GM19043 (cell line): ENCODE results near the gene ELF4.

Source experiments
- ATAC-seq: cut with Tn5 transposase; IDR thresholded peaks from one replicate; pipeline ENCODE4 v1.9.1; 2021; ENCODE audit warnings: low read depth; ENCODE audit not compliant: unreplicated experiment

ELF4 gene

GRCh38 chrX:130085551-130086446 is 24.5 kb downstream of the ELF4 start:
- ATAC-seq = no peak

DNA sequence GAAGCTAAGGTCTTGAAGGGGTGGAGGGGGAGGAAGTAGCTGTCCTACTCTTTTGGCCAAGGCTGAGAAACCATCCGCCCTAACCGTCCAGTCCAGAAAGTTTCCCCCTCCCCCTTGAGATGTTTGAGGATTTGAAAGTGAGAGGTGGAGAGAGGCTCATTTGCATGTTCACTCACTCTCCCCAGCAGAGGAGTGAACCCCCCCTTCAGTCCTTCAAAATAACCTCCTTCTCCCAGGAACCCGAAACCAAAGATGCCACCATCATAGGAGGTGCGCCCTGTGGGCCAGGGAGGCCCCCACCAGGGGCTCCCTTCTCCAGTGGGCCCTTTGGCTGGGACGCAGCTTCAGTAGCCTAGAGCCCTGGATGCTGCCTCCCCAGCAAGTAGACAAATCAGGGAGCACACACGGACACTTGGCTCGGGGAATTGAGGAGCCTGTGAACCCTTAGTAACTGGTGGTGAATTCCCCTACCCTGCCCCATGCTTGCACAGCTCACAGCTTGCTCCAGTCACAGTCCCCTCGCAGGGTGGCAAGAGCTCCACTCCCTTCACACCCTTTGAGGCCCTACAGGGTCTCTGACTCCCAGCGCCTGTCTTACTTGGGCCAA is 25.6 kb downstream of the ELF4 start:
- ATAC-seq = peak; percentile 37

- ATAC-seq = peak; percentile 27
Measured at GRCh38 chrX:130083656-130084382, 26.5 kb downstream of the ELF4 start.

DNA sequence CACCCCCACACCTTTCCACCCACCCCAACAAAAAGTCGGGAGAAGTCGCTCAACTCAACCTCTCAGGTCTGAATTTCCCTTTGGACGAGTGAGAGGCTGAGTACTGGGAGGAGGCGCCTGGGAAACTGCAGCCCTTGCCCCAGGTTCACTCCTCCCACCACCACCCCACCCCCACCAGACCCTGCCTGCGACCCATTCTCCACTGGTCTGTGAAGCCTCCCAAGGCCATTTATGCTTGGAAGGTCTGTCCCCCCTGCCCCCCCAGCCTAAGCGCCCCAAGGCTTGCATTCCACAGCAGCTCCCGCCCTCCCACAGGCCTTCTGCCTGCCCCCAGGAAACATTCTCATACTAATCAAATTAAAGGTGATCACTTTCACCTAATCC is 27.2 kb downstream of the ELF4 start:
- no peak for ATAC-seq

DNA sequence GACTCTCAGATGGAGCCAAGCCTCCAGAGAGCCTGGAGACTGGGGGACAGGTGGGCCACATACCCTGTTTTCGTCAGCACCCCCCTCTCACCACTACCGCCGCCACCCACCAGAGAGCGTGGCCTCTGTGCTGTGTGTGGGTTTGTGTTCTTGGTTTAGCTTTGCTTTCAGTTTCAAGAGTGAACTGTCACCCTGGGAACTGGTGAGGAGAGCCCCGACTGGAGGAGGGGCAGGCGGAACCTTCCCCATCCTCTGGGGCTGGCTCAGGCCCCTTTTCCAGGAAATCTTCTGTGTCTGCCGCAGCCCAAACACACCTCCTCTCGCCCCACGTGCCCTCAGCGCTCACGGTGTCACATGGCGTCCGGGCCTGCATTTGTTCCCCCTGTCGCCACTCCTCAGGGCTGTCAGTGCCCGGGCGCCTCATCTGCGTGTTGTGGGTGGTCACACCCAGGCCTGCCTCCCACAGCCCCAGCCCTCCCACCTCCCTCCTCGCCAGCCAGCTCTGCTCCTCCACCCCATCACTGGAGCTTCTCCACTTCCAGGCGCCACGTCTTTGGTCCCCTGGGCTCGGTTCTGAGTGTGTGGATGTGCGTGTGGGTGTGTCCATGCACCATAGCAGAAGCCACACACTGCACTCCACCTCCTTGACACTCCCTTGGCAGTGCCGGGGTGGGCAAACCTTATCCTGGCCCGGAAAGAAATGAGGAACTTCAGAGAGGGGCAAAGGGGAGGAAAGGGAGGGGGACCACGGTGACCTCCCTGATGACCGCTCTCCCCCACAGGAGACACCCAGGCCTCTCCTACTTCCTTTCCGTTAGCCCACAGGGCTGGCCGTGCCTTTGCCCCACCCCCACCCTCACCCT is 27.8 kb downstream of the ELF4 start:
- ATAC-seq = peak; percentile 42

- ATAC-seq = no peak
Measured at GRCh38 chrX:130081421-130082045, 28.8 kb downstream of the ELF4 start.

DNA sequence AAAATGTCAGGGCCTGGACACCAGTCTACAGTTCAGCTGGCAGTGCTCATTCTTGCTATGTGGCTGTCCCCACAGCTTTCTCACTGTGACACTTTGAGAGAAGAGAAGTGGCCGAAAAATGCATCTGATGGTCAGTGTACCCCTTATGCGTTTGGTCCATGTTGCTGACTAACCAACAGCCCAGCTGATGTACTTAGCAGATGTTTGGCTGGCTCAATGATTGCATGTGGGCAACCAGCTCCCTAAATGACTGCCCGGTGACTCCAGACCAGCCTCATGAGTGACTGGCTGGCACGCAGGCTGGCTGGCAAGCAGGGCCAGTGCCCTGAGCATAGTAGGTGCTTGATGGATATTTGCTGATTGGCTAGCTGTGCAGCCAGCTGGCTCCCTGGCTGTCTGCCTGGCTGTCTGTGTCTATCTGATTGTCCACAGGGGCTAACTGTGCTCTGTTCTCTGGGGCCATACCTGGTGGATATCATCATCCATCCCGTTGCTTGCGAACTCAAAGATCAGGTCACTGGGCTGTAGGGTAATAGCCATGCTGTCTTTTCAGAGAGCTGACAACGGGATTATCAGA is 29.4 kb downstream of the ELF4 start:
- no peak for ATAC-seq

GRCh38 chrX:130079824-130080406 is 30.4 kb downstream of the ELF4 start:
- ATAC-seq = no peak

- no peak for ATAC-seq
Measured at GRCh38 chrX:130075777-130076176, 34.5 kb downstream of the ELF4 start.

GRCh38 chrX:130072345-130072740 is 38.0 kb downstream of the ELF4 start:
- no peak for ATAC-seq

GRCh38 chrX:130071611-130072344 is 38.5 kb downstream of the ELF4 start:
- no peak for ATAC-seq

- ATAC-seq = no peak
Measured at GRCh38 chrX:130066975-130067615, 43.2 kb downstream of the ELF4 start.

- peak; percentile 92 for ATAC-seq
Measured at GRCh38 chrX:130060122-130061069, 49.9 kb downstream of the ELF4 start.

- ATAC-seq = no peak
Measured at GRCh38 chrX:130058652-130059051, 51.6 kb downstream of the ELF4 start.

- ATAC-seq = no peak
Measured at GRCh38 chrX:130057209-130057608, 53.1 kb downstream of the ELF4 start.

GRCh38 chrX:130055899-130056298 is 54.4 kb downstream of the ELF4 start:
- no peak for ATAC-seq

DNA sequence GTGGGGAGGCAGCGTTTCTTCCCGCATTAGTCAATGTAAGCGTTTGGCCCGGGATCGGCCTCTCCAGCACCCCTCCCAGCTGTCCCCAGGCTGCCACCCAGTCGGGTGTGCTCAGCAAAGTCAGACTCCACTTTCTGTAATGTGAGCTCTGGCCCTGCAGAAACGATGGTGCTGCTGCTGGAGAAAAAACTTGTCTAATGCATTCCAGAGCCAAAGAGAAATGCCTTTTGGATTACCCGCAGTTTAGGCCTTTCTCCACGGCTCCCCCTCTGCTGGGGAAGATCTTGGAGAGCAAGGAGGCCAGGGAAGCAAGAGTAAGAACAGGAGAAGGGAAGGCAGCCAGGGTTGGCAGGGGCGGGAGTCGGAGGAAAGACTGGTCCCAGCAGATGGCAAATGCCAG is 55.2 kb downstream of the ELF4 start:
- ATAC-seq = no peak
